Thoracic aorta (tissue), 2 donors: ENCODE results near the gene PEAK3. TPM values are rescaled to one million over a fixed set of nuclear protein-coding genes. Genes with fewer than 3 reads are reported as not detected.

Experiments
- ATAC-seq: fragments of 150-250 bp; one replicate; pipeline ENCODE4 v1.8.0; 2017; ENCODE audit warnings: low read depth; ENCODE audit not compliant: insufficient number of reproducible peaks, low FRiP score
- DNase-seq: peaks from one replicate; pipeline ENCODE4 v3.0.0-alpha.2; 2020; ENCODE audit warnings: low spot score
- H3K27ac ChIP-seq, 2 donors: fragments of 200-600 bp; sonication (generic); 1 replicate in 1 of 2; 2 replicates in 1 of 2; pipeline ENCODE4 v1.5.1; 2016; ENCODE audit warnings: mild to moderate bottlenecking in 2 of 2, moderate library complexity in 2 of 2
- H3K27me3 ChIP-seq: fragments of 200-600 bp; sonication (generic); replicated peaks from 2 replicates; pipeline ENCODE4 v1.6.0; 2016; ENCODE audit warnings: mild to moderate bottlenecking; ENCODE audit not compliant: insufficient read depth
- H3K36me3 ChIP-seq: fragments of 200-600 bp; sonication (generic); one replicate; pipeline ENCODE4 v1.5.1; 2016
- H3K4me1 ChIP-seq, 2 donors: fragments of 200-600 bp; sonication (generic); 1 replicate in 1 of 2; 2 replicates in 1 of 2; pipeline versions ENCODE4 v1.5.1 to v1.6.0; 2016; ENCODE audit warnings: low read depth in 2 of 2, mild to moderate bottlenecking in 1 of 2; ENCODE audit not compliant: control insufficient read depth in 1 of 2
- H3K4me3 ChIP-seq: fragments of 200-600 bp; sonication (generic); 2 replicates; pipeline ENCODE4 v1.5.1; 2016; ENCODE audit warnings: mild to moderate bottlenecking
- H3K9me3 ChIP-seq: fragments of 200-600 bp; sonication (generic); 2 replicates; pipeline ENCODE4 v1.5.1; 2016
- total RNA-seq, 2 donors: library from RNA; depleted of rRNA; stranded (reverse); fragments of >200 nt; gene quantifications; one replicate each; pipeline versions ENCODE4 v1.1.0 to v1.2.3, GENCODE V29; 2016
- TF ChIP-seq, protein P1 (sequence below): fragments of 200-600 bp; sonication (generic); IDR thresholded peaks from one replicate; pipeline ENCODE4 v1.5.1; 2019; ENCODE audit warnings: antibody characterized with exemption

Gene PEAK3
- total RNA-seq, 2 donors from 2014 or later: 1.2 to 3.0 TPM

- ATAC-seq: no peak
- no peaks in the 10 kb centered on the region for H3K9me3 ChIP-seq
- no peak for DNase-seq
- no peak overlapping the region for H3K4me3 ChIP-seq
- H3K27me3 ChIP-seq: no peaks in the 10 kb centered on the region
- peaks cover 6 to 28% of the 10 kb centered on the region in 2 donors for H3K4me1 ChIP-seq
- peaks cover 20% of the 10 kb centered on the region for H3K36me3 ChIP-seq
- TF ChIP-seq, protein P1, sequence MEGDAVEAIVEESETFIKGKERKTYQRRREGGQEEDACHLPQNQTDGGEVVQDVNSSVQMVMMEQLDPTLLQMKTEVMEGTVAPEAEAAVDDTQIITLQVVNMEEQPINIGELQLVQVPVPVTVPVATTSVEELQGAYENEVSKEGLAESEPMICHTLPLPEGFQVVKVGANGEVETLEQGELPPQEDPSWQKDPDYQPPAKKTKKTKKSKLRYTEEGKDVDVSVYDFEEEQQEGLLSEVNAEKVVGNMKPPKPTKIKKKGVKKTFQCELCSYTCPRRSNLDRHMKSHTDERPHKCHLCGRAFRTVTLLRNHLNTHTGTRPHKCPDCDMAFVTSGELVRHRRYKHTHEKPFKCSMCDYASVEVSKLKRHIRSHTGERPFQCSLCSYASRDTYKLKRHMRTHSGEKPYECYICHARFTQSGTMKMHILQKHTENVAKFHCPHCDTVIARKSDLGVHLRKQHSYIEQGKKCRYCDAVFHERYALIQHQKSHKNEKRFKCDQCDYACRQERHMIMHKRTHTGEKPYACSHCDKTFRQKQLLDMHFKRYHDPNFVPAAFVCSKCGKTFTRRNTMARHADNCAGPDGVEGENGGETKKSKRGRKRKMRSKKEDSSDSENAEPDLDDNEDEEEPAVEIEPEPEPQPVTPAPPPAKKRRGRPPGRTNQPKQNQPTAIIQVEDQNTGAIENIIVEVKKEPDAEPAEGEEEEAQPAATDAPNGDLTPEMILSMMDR: no peak
- no peak overlapping the region for H3K27ac ChIP-seq
These were observed 49.5 kb downstream of the PEAK3 start for GRCh38 chr19:2232286-2233151.

GRCh38 chr19:2231621-2232221 lies 50.3 kb downstream of the PEAK3 start:
- H3K27ac ChIP-seq: no peak overlapping the region
- peaks cover 3 to 22% of the 10 kb centered on the region in 2 donors for H3K4me1 ChIP-seq
- ATAC-seq (no peak), DNase-seq (no peak)
- H3K4me3 ChIP-seq: no peak overlapping the region
- no peaks in the 10 kb centered on the region for H3K9me3 ChIP-seq
- TF ChIP-seq, protein P1: no peak
- no peaks in the 10 kb centered on the region for H3K27me3 ChIP-seq
- peaks cover 24% of the 10 kb centered on the region for H3K36me3 ChIP-seq

DNA sequence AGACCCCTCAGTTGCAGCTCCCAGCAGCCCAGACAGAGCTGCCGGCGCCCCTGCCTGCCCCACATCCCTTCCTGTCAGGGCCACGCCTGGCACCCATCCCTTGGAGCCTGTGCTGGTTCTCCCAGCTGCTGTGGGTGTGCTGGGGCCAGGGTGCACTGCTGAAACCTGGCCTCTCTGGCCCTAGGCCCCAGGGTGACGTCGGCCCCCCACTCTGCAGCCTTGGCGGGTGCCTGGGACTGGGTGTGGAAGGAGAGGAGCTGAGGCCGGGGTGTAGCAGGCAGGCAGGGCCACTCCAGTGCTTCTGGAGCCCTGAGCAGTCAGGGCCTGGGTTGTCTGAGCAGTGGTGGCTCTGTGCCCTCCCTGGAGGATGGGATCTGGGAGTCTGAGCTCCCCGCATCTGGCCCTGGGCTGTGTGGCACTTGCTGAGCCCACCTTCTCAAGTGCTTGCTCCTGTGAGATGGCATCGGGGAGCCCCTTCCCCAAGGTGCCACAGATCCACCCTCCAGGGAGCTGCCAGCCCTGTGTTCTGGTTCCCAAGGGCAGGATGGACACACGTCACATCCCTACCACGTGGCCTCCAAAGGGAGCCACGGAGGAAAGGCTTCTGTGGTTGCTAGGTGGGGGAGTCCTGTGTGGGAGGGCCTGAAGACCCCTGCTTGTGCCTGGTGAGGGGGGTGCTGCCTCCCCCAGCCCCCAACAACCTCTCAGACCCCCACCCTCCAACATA lies 51.0 kb downstream of the PEAK3 start:
- Histone ChIP-seq H3K9me3 (no peaks in the 10 kb centered on the region), H3K4me3 (no peak overlapping the region), H3K36me3 (peaks cover 32% of the 10 kb centered on the region), H3K4me1 (peaks cover 3 to 22% of the 10 kb centered on the region in 2 donors), H3K27ac (no peak overlapping the region), H3K27me3 (no peaks in the 10 kb centered on the region)
- TF ChIP-seq, protein P1: no peak
- no peak for ATAC-seq
- DNase-seq: no peak

DNA sequence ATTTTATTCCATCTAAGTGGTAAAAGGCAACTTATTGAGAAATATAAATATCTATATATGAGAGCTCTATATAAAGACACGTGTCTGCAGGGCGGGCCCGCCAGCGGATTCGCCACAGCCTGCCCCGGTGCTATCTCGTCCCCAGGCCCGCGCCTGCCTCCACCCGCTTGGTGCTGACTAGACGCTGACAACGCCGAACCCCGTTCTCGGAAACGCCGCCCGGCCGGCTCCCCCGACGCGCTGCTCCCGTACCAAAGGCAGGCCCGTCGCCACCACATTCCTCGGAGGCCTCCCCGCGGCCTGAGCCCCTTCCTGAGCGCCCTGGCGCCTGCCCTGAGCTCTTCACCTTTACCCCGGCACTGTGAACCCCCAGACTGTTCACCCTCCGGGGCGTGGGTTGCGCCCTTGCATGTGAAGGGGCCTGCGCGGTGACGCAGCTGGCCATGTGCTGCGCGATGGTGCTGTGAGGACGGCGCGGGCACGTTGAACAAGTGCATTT lies 51.9 kb downstream of the PEAK3 start:
- Histone ChIP-seq H3K36me3 (peaks cover 34% of the 10 kb centered on the region), H3K4me3 (no peak overlapping the region), H3K27me3 (no peaks in the 10 kb centered on the region), H3K9me3 (no peaks in the 10 kb centered on the region), H3K4me1 (peaks cover 3 to 18% of the 10 kb centered on the region in 2 donors), H3K27ac (no peak overlapping the region)
- TF ChIP-seq, protein P1: no peak
- no peak for DNase-seq
- ATAC-seq: no peak
